ENCODE measurements around the gene NHEJ1.

The NHEJ1 gene

GRCh38 chr2:219181531-219181930 lies 20.9 kb upstream of the NHEJ1 start:
- WGBS (ENCODE audit: insufficient coverage) = 98% methylated on average over 5 of the region's 6 CpGs
- Histone ChIP-seq H3K9me3 (ENCODE audit: control extremely low read depth in 1 of 5, control insufficient read depth in 4 of 5, insufficient read depth in 2 of 5, low read depth in 1 of 5, low read length in 4 of 5) (no peaks in the 10 kb centered on the region), H3K4me3 (ENCODE audit: control insufficient read depth in 1 of 7, extremely low read depth in 1 of 7, insufficient read depth in 4 of 7, low read depth in 2 of 7, low read length in 6 of 7) (peak overlapping the region in 1 of 7 experiments; percentile 4), H3K4me1 (ENCODE audit: control extremely low read depth in 1 of 4, control insufficient read depth in 4 of 4, insufficient read depth in 4 of 4, low read length in 3 of 4) (peaks cover 7 to 59% (median 39%) of the 10 kb centered on the region in 4 experiments), H3K36me3 (ENCODE audit: control insufficient read depth in 4 of 4, insufficient read depth in 4 of 4, low read length in 3 of 4) (peaks cover 10 to 61% (median 50%) of the 10 kb centered on the region in 4 experiments), H3K27ac (ENCODE audit: insufficient read depth in 1 of 2, low read depth in 1 of 2, low read length in 2 of 2, poor library complexity in 1 of 2, severe bottlenecking in 2 of 2) (no peak overlapping the region), H3K27me3 (replicated peaks in 2 of 5; ENCODE audit: control insufficient read depth in 4 of 5, insufficient read depth in 5 of 5, low read length in 4 of 5) (no peaks in the 10 kb centered on the region)
- DNase-seq = no peak
- ChIA-PET POLR2A (no interaction called here), CTCF (interaction anchor here (0.8 to 7.4 kb wide), 10 partner anchors 10 to 114 kb away, joined by 3 to 84 read pairs (median 6); partner anchors contain the start of genes SLC23A3 and ZFAND2B)

GRCh38 chr2:219180961-219181360 lies 20.3 kb upstream of the NHEJ1 start:
- Histone ChIP-seq H3K36me3 (ENCODE audit: control insufficient read depth in 4 of 4, insufficient read depth in 4 of 4, low read length in 3 of 4) (peaks cover 10 to 58% (median 50%) of the 10 kb centered on the region in 4 experiments), H3K4me1 (ENCODE audit: control extremely low read depth in 1 of 4, control insufficient read depth in 4 of 4, insufficient read depth in 4 of 4, low read length in 3 of 4) (peaks cover 7 to 62% (median 44%) of the 10 kb centered on the region in 4 experiments), H3K4me3 (ENCODE audit: control insufficient read depth in 1 of 7, extremely low read depth in 1 of 7, insufficient read depth in 4 of 7, low read depth in 2 of 7, low read length in 6 of 7) (no peak overlapping the region), H3K27me3 (replicated peaks in 2 of 5; ENCODE audit: control insufficient read depth in 4 of 5, insufficient read depth in 5 of 5, low read length in 4 of 5) (no peaks in the 10 kb centered on the region), H3K27ac (ENCODE audit: insufficient read depth in 1 of 2, low read depth in 1 of 2, low read length in 2 of 2, poor library complexity in 1 of 2, severe bottlenecking in 2 of 2) (peak overlapping the region in 1 of 2 experiments; percentile 8), H3K9me3 (ENCODE audit: control extremely low read depth in 1 of 5, control insufficient read depth in 4 of 5, insufficient read depth in 2 of 5, low read depth in 1 of 5, low read length in 4 of 5) (no peaks in the 10 kb centered on the region)
- ChIA-PET CTCF (interaction anchor here (0.8 to 7.4 kb wide), 10 partner anchors 10 to 97 kb away, joined by 3 to 84 read pairs (median 4); partner anchors contain the start of genes SLC23A3 and ZFAND2B), POLR2A (no interaction called here)
- 90% methylated on average over 4 of the region's 5 CpGs for WGBS (ENCODE audit: insufficient coverage)
- no peak for DNase-seq

GRCh38 chr2:219179601-219180465 lies 19.2 kb upstream of the NHEJ1 start:
- Histone ChIP-seq H3K4me3 (ENCODE audit: control insufficient read depth in 1 of 7, extremely low read depth in 1 of 7, insufficient read depth in 4 of 7, low read depth in 2 of 7, low read length in 6 of 7) (peak overlapping the region in 4 of 7 experiments; percentile 75 to 95 (median 88)), H3K27ac (ENCODE audit: insufficient read depth in 1 of 2, low read depth in 1 of 2, low read length in 2 of 2, poor library complexity in 1 of 2, severe bottlenecking in 2 of 2) (no peak overlapping the region), H3K36me3 (ENCODE audit: control insufficient read depth in 4 of 4, insufficient read depth in 4 of 4, low read length in 3 of 4) (peaks cover 12 to 53% (median 49%) of the 10 kb centered on the region in 4 experiments), H3K9me3 (ENCODE audit: control extremely low read depth in 1 of 5, control insufficient read depth in 4 of 5, insufficient read depth in 2 of 5, low read depth in 1 of 5, low read length in 4 of 5) (no peaks in the 10 kb centered on the region), H3K27me3 (replicated peaks in 2 of 5; ENCODE audit: control insufficient read depth in 4 of 5, insufficient read depth in 5 of 5, low read length in 4 of 5) (no peaks in the 10 kb centered on the region), H3K4me1 (ENCODE audit: control extremely low read depth in 1 of 4, control insufficient read depth in 4 of 4, insufficient read depth in 4 of 4, low read length in 3 of 4) (peaks cover 12 to 69% (median 51%) of the 10 kb centered on the region in 4 experiments)
- CTCF ChIA-PET = interaction anchor here (0.8 to 7.4 kb wide), 9 partner anchors 9 to 30 kb away, joined by 3 to 84 read pairs (median 4); partner anchors contain the start of genes SLC23A3 and ZFAND2B
- DNase-seq = no peak
- WGBS (ENCODE audit: insufficient coverage) = 99% methylated on average over 6 of the region's 9 CpGs
- POLR2A ChIA-PET = interaction anchor here (0.6 kb wide), 1 partner anchor 32 kb away, joined by 4 read pairs; no protein-coding TSS in a partner anchor

- 3% methylated on average over 29 of the region's 45 CpGs for WGBS (ENCODE audit: insufficient coverage)
- Histone ChIP-seq H3K36me3 (ENCODE audit: control insufficient read depth in 4 of 4, insufficient read depth in 4 of 4, low read length in 3 of 4) (peaks cover 12 to 57% (median 47%) of the 10 kb centered on the region in 4 experiments), H3K27ac (ENCODE audit: insufficient read depth in 1 of 2, low read depth in 1 of 2, low read length in 2 of 2, poor library complexity in 1 of 2, severe bottlenecking in 2 of 2) (peak overlapping the region; percentile 12 to 94), H3K4me1 (ENCODE audit: control extremely low read depth in 1 of 4, control insufficient read depth in 4 of 4, insufficient read depth in 4 of 4, low read length in 3 of 4) (peaks cover 12 to 72% (median 51%) of the 10 kb centered on the region in 4 experiments), H3K27me3 (replicated peaks in 2 of 5; ENCODE audit: control insufficient read depth in 4 of 5, insufficient read depth in 5 of 5, low read length in 4 of 5) (no peaks in the 10 kb centered on the region), H3K9me3 (ENCODE audit: control extremely low read depth in 1 of 5, control insufficient read depth in 4 of 5, insufficient read depth in 2 of 5, low read depth in 1 of 5, low read length in 4 of 5) (no peaks in the 10 kb centered on the region), H3K4me3 (ENCODE audit: control insufficient read depth in 1 of 7, extremely low read depth in 1 of 7, insufficient read depth in 4 of 7, low read depth in 2 of 7, low read length in 6 of 7) (peak overlapping the region; percentile 59 to 95 (median 75))
- DNase-seq = no peak
- POLR2A ChIA-PET = no interaction called here
- CTCF ChIA-PET = interaction anchor here (0.9 to 7.4 kb wide), 6 partner anchors 7 to 31 kb away, joined by 3 to 84 read pairs (median 22); partner anchors contain the start of genes SLC23A3 and ZFAND2B
Observed at GRCh38 chr2:219178377-219179175, 18.0 kb upstream of the NHEJ1 start.

GRCh38 chr2:219177552-219178376 lies 17.1 kb upstream of the NHEJ1 start, which contains the start of gene RETREG2:
RETREG2 (plus strand) TSS chr2:219178275; CDS start chr2:219178353, 78 bp downstream.
- Histone ChIP-seq H3K27ac (ENCODE audit: insufficient read depth in 1 of 2, low read depth in 1 of 2, low read length in 2 of 2, poor library complexity in 1 of 2, severe bottlenecking in 2 of 2) (peak within 1 kb of the TSS; percentile 62 to 94), H3K27me3 (replicated peaks in 2 of 5; ENCODE audit: control insufficient read depth in 4 of 5, insufficient read depth in 5 of 5, low read length in 4 of 5) (no peaks in the 10 kb centered on the region), H3K4me3 (ENCODE audit: control insufficient read depth in 1 of 7, extremely low read depth in 1 of 7, insufficient read depth in 4 of 7, low read depth in 2 of 7, low read length in 6 of 7) (peak within 1 kb of the TSS; percentile 74 to 95 (median 75)), H3K9me3 (ENCODE audit: control extremely low read depth in 1 of 5, control insufficient read depth in 4 of 5, insufficient read depth in 2 of 5, low read depth in 1 of 5, low read length in 4 of 5) (no peaks in the 10 kb centered on the region), H3K4me1 (ENCODE audit: control extremely low read depth in 1 of 4, control insufficient read depth in 4 of 4, insufficient read depth in 4 of 4, low read length in 3 of 4) (peaks cover 12 to 65% (median 50%) of the 10 kb centered on the region in 4 experiments), H3K36me3 (ENCODE audit: control insufficient read depth in 4 of 4, insufficient read depth in 4 of 4, low read length in 3 of 4) (peaks cover 10 to 57% (median 42%) of the 10 kb centered on the region in 4 experiments)
- peak; percentile 92 to 95 (median 95) for DNase-seq
- POLR2A ChIA-PET = interaction anchor here (0.6 kb wide), 1 partner anchor 40 kb away, joined by 3 read pairs; no protein-coding TSS in a partner anchor
- under 1% methylated on average over 57 of the region's 67 CpGs for WGBS (ENCODE audit: insufficient coverage)
- CTCF ChIA-PET = interaction anchor here (1.8 to 9.4 kb wide), 4 partner anchors 15 to 36 kb away, joined by 6 to 238 read pairs (median 58); partner anchors contain the start of genes ABCB6, NHEJ1 and ZFAND2B

Measured in common myeloid progenitor, CD34-positive (primary cell).